ENCODE measurements around the gene CDC26. TPM values are rescaled to one million over a fixed set of nuclear protein-coding genes. Genes with fewer than 3 reads are reported as not detected.

Gene CDC26
- total RNA-seq, 1 experiment from 2014 or later, result 51.6 TPM

GRCh38 chr9:113247640-113248039, 27.7 kb downstream of the CDC26 start:
- CTCF ChIA-PET, result interaction anchor here (0.7 to 1.4 kb wide), 2 partner anchors 27 to 1303 kb away, joined by 3 to 4 read pairs; partner anchors contain the start of gene CDC26

GRCh38 chr9:113246928-113247327, 28.4 kb downstream of the CDC26 start:
- H3K4me1 Mint-ChIP-seq (ENCODE audit: insufficient read depth, unreplicated experiment), result no peaks in the 10 kb centered on the region
- no TSS peak for BruUV-seq (replicated peaks)
- H3K27me3 Mint-ChIP-seq (ENCODE audit: insufficient read depth, unreplicated experiment), result no peaks in the 10 kb centered on the region
- ChIA-PET CTCF (interaction anchor here (0.6 to 1.5 kb wide), 5 partner anchors 13 to 1304 kb away, joined by 3 to 4 read pairs (median 4); partner anchors contain the start of gene CDC26), POLR2A (interaction anchor here (1.8 kb wide), 1 partner anchor 14 kb away, joined by 3 read pairs; no protein-coding TSS in a partner anchor)
- intact Hi-C loops (cut with micrococcal nuclease), result no loop called here
- TF ChIP-seq CTCF (IDR thresholded peaks at IDR 0.05; ENCODE audit: unreplicated experiment), result no peak
- H3K36me3 Mint-ChIP-seq (ENCODE audit: insufficient read depth, unreplicated experiment), result peaks cover 12% of the 10 kb centered on the region
- no peak for DNase-seq (ENCODE audit: unreplicated experiment)
- no peak overlapping the region for H3K4me3 Mint-ChIP-seq (ENCODE audit: unreplicated experiment)
- no peaks in the 10 kb centered on the region for H3K9me3 Mint-ChIP-seq (ENCODE audit: unreplicated experiment)
- H3K27ac Mint-ChIP-seq (ENCODE audit: low read depth, unreplicated experiment), result no peak overlapping the region

More at GRCh38 chr9:113247640-113248039, 27.7 kb downstream of the CDC26 start:
- POLR2A ChIA-PET, result interaction anchor here (1.8 kb wide), 1 partner anchor 15 kb away, joined by 3 read pairs; no protein-coding TSS in a partner anchor
- TF ChIP-seq CTCF (IDR thresholded peaks at IDR 0.05; ENCODE audit: unreplicated experiment), result no peak
- Mint-ChIP-seq H3K36me3 (ENCODE audit: insufficient read depth, unreplicated experiment) (peaks cover 15% of the 10 kb centered on the region), H3K27me3 (ENCODE audit: insufficient read depth, unreplicated experiment) (no peaks in the 10 kb centered on the region), H3K27ac (ENCODE audit: low read depth, unreplicated experiment) (no peak overlapping the region), H3K4me1 (ENCODE audit: insufficient read depth, unreplicated experiment) (no peaks in the 10 kb centered on the region), H3K4me3 (ENCODE audit: unreplicated experiment) (no peak overlapping the region), H3K9me3 (ENCODE audit: unreplicated experiment) (no peaks in the 10 kb centered on the region)
- intact Hi-C loops (cut with micrococcal nuclease), result no loop called here
- BruUV-seq (replicated peaks), result no TSS peak
- peak; percentile 7 for DNase-seq (ENCODE audit: unreplicated experiment)

GRCh38 chr9:113245894-113246293, 29.5 kb downstream of the CDC26 start:
- Mint-ChIP-seq H3K27ac (ENCODE audit: low read depth, unreplicated experiment) (no peak overlapping the region), H3K9me3 (ENCODE audit: unreplicated experiment) (no peaks in the 10 kb centered on the region), H3K4me3 (ENCODE audit: unreplicated experiment) (no peak overlapping the region), H3K27me3 (ENCODE audit: insufficient read depth, unreplicated experiment) (no peaks in the 10 kb centered on the region), H3K36me3 (ENCODE audit: insufficient read depth, unreplicated experiment) (peaks cover 6% of the 10 kb centered on the region), H3K4me1 (ENCODE audit: insufficient read depth, unreplicated experiment) (no peaks in the 10 kb centered on the region)
- POLR2A ChIA-PET, result interaction anchor here (0.9 to 1.8 kb wide), 3 partner anchors 13 to 27 kb away, joined by 3 to 4 read pairs (median 3); no protein-coding TSS in a partner anchor
- TF ChIP-seq CTCF (IDR thresholded peaks at IDR 0.05; ENCODE audit: unreplicated experiment), result no peak
- DNase-seq (ENCODE audit: unreplicated experiment), result no peak
- intact Hi-C loops (cut with micrococcal nuclease), result no loop called here
- CTCF ChIA-PET, result interaction anchor here (0.8 to 1.5 kb wide), 2 partner anchors 7 to 14 kb away, joined by 3 to 4 read pairs; no protein-coding TSS in a partner anchor
- no TSS peak for BruUV-seq (replicated peaks)

- TF ChIP-seq CTCF (IDR thresholded peaks at IDR 0.05; ENCODE audit: unreplicated experiment), result no peak
These were observed 30.8 kb downstream of the CDC26 start for GRCh38 chr9:113244556-113244955.

More at GRCh38 chr9:113244556-113244955, 30.8 kb downstream of the CDC26 start:
- no peaks in the 10 kb centered on the region for H3K27me3 Mint-ChIP-seq (ENCODE audit: insufficient read depth, unreplicated experiment)
- H3K27ac Mint-ChIP-seq (ENCODE audit: low read depth, unreplicated experiment), result no peak overlapping the region
- no peaks in the 10 kb centered on the region for H3K9me3 Mint-ChIP-seq (ENCODE audit: unreplicated experiment)
- ChIA-PET CTCF (no interaction called here), POLR2A (interaction anchor here (1.0 to 1.2 kb wide), 2 partner anchors 9 to 22 kb away, joined by 3 to 4 read pairs; no protein-coding TSS in a partner anchor)
- BruUV-seq (replicated peaks), result no TSS peak
- intact Hi-C loops (cut with micrococcal nuclease), result no loop called here
- H3K4me1 Mint-ChIP-seq (ENCODE audit: insufficient read depth, unreplicated experiment), result peaks cover 6% of the 10 kb centered on the region
- H3K4me3 Mint-ChIP-seq (ENCODE audit: unreplicated experiment), result no peak overlapping the region
- peaks cover 6% of the 10 kb centered on the region for H3K36me3 Mint-ChIP-seq (ENCODE audit: insufficient read depth, unreplicated experiment)
- DNase-seq (ENCODE audit: unreplicated experiment), result no peak

Data from MCF 10A (cell line).